Endothelial cell of umbilical vein (primary cell): ENCODE measurements around the gene GNAZ. TPM values are rescaled to one million over a fixed set of nuclear protein-coding genes. Genes with fewer than 3 reads are reported as not detected.

Experiments used
- BruUV-seq: library from RNA; stranded (reverse); fragments of 400-500 nt; replicated peaks from 2 replicates; lab custom pipeline; 2021; lab: Mats Ljungman, UMichigan
- CTCF ChIA-PET: fragments of 300-600, 350-600 bp; sonication (Branson Sonifier 250); formaldehyde crosslinking; loops from one replicate; lab custom pipeline; 2021; ENCODE audit warnings: antibody characterized with exemption, inconsistent platforms; lab: Charles Lee
- POLR2A ChIA-PET: fragments of 300-600, 350-600 bp; sonication (Branson Sonifier 250); formaldehyde crosslinking; loops from one replicate; lab custom pipeline; 2021; ENCODE audit warnings: antibody characterized with exemption, inconsistent platforms; lab: Charles Lee
- DNase-seq: peaks from one replicate; pipeline ENCODE4 v3.0.0-alpha.2; 2011; ENCODE audit warnings: low read depth, low spot score
- FAIRE-seq: peaks from 2 replicates; lab custom pipeline; 2011; peaks lifted over from hg19 to GRCh38; lab: Jason Lieb, UNC
- H2AFZ ChIP-seq: 2 replicates; pipeline ENCODE4 v1.6.0; 2012; ENCODE audit warnings: low read depth, low read length, control low read depth, inconsistent platforms
- H3K27ac ChIP-seq: 2 replicates; pipeline ENCODE4 v1.5.1; 2011; ENCODE audit warnings: low read depth, mild to moderate bottlenecking, control low read depth, low read length, moderate library complexity; ENCODE audit not compliant: insufficient read depth
- H3K27me3 ChIP-seq, 2 experiments: 2 replicates each; pipeline versions ENCODE4 v1.6.0 to v1.6.1; 2011; ENCODE audit warnings: low read length in 2 of 2, mixed read lengths in 1 of 2; ENCODE audit not compliant: control insufficient read depth in 2 of 2, insufficient read depth in 2 of 2
- H3K36me3 ChIP-seq, 2 experiments: 2 replicates in 1 of 2; 3 replicates in 1 of 2; pipeline ENCODE4 v1.5.1; 2011; ENCODE audit warnings: low read length in 2 of 2, mild to moderate bottlenecking in 1 of 2, moderate library complexity in 1 of 2; ENCODE audit not compliant: control insufficient read depth in 2 of 2, insufficient read depth in 2 of 2; ENCODE audit errors: extremely low read depth in 1 of 2
- H3K4me1 ChIP-seq: 3 replicates; pipeline ENCODE4 v1.5.1; 2011; ENCODE audit warnings: mild to moderate bottlenecking, low read length; ENCODE audit not compliant: control insufficient read depth, insufficient read depth; ENCODE audit errors: extremely low read depth
- H3K4me2 ChIP-seq: 2 replicates; pipeline ENCODE4 v1.6.1; 2011; ENCODE audit warnings: low read length, control low read depth, mixed read lengths; ENCODE audit not compliant: insufficient read depth
- H3K4me3 ChIP-seq, 3 experiments: fragments of 200-600 bp in 1 of 3; sonication (generic), shearing (Covaris generic) in 1 of 3; replicated peaks in 1 of 3; 2 replicates each; pipeline ENCODE4 v1.5.1; 2011 to 2016; ENCODE audit warnings: control low read depth in 3 of 3, low read length in 3 of 3, mild to moderate bottlenecking in 2 of 3, inconsistent platforms in 1 of 3, low read depth in 1 of 3, moderate library complexity in 1 of 3; ENCODE audit not compliant: insufficient read depth in 1 of 3
- H3K79me2 ChIP-seq: 2 replicates; pipeline ENCODE4 v1.6.0; 2012; ENCODE audit warnings: low read length, inconsistent platforms; ENCODE audit not compliant: control insufficient read depth, insufficient read depth
- H3K9ac ChIP-seq: replicated peaks from 2 replicates; pipeline ENCODE3; 2011; ENCODE audit warnings: low read length, control low read depth; ENCODE audit not compliant: insufficient read depth; ENCODE audit errors: extremely low read depth
- H3K9me1 ChIP-seq: replicated peaks from 3 replicates; pipeline ENCODE4 v1.6.0; 2011; ENCODE audit warnings: mild to moderate bottlenecking, low read length; ENCODE audit not compliant: control insufficient read depth, insufficient read depth; ENCODE audit errors: extremely low read depth
- H3K9me3 ChIP-seq: replicated peaks from 2 replicates; pipeline ENCODE4 v1.5.1; 2012; ENCODE audit warnings: low read length, inconsistent platforms; ENCODE audit not compliant: control insufficient read depth, insufficient read depth
- H4K20me1 ChIP-seq: replicated peaks from 2 replicates; pipeline ENCODE3; 2011; ENCODE audit warnings: mild to moderate bottlenecking, low read length; ENCODE audit not compliant: control insufficient read depth, insufficient read depth; ENCODE audit errors: extremely low read depth
- CTCF ChIP-seq, 2 donors: IDR thresholded peaks; 1 replicate in 1 of 2; 2 replicates in 1 of 2; pipeline ENCODE4 v1.5.1; 2011; ENCODE audit warnings: low read length in 2 of 2, mild to moderate bottlenecking in 2 of 2, moderate library complexity in 2 of 2, control low read depth in 1 of 2, inconsistent platforms in 1 of 2, low read depth in 1 of 2; ENCODE audit not compliant: insufficient read depth in 1 of 2; ENCODE audit errors: extremely low read depth in 1 of 2
- EZH2 ChIP-seq: IDR thresholded peaks from 2 replicates; pipeline ENCODE4 v1.6.1; 2012; ENCODE audit warnings: borderline replicate concordance, low read depth, mild to moderate bottlenecking, moderate library complexity, low read length, inconsistent platforms; ENCODE audit not compliant: severe bottlenecking
- FOS ChIP-seq: IDR thresholded peaks from 2 replicates; pipeline ENCODE4 v1.6.1; 2011; ENCODE audit warnings: mild to moderate bottlenecking, low read length, moderate library complexity, borderline replicate concordance; ENCODE audit not compliant: insufficient read depth
- GATA2 ChIP-seq: IDR thresholded peaks from 2 replicates; pipeline ENCODE4 v1.7.0; 2011; ENCODE audit warnings: low read depth, mild to moderate bottlenecking, moderate library complexity, mixed read lengths, low read length; ENCODE audit not compliant: insufficient read length, insufficient read depth
- JUN ChIP-seq: IDR thresholded peaks from 2 replicates; pipeline ENCODE4 v1.6.1; 2011; ENCODE audit warnings: borderline replicate concordance, low read depth; ENCODE audit not compliant: insufficient read length, insufficient read depth
- MAX ChIP-seq: IDR thresholded peaks from 2 replicates; pipeline ENCODE4 v1.6.1; 2011; ENCODE audit not compliant: insufficient read depth, insufficient read length
- MYC ChIP-seq: IDR thresholded peaks from one replicate; pipeline ENCODE4 v1.6.1; 2011; ENCODE audit warnings: mild to moderate bottlenecking, low read depth, low read length
- POLR2A ChIP-seq: IDR thresholded peaks from 2 replicates; pipeline ENCODE4 v1.6.1; 2012; ENCODE audit warnings: low read depth, mild to moderate bottlenecking, control low read depth, low read length
- POLR2AphosphoS5 ChIP-seq: IDR thresholded peaks from 2 replicates; pipeline ENCODE4 v1.6.1; 2012; ENCODE audit warnings: low read depth, mild to moderate bottlenecking, control low read depth, low read length, moderate library complexity; ENCODE audit not compliant: insufficient read depth
- dilution Hi-C: fragments of 300-500 bp; cut with MboI; formaldehyde crosslinking; loops from one replicate; pipeline ENCODE4 v1.15.0; 2019; ENCODE audit warnings: low sequenced_read_pairs; ENCODE audit not compliant: extremely low pct_ligation_motif_present
- intact Hi-C: fragments of 100-400 bp; cut with micrococcal nuclease; formaldehyde crosslinking; loops from one replicate; pipeline ENCODE4 v1.10.0; 2022
- polyA plus RNA-seq, 4 experiments: library from polyadenylated mRNA; depleted of rRNA in 3 of 4; stranded (reverse) in 3 of 4; unstranded in 1 of 4; fragments of >200 nt; gene quantifications; 2 replicates each; pipeline versions ENCODE4 v1.2.1 to v1.2.3, GENCODE V29; 2011 to 2012; ENCODE audit warnings: missing spikeins in 1 of 4
- total RNA-seq: library from RNA; stranded (reverse); gene quantifications from 2 replicates; pipeline ENCODE4 v1.2.3, GENCODE V29; 2021

GNAZ gene
- total and polyA plus RNA-seq, 2 donors (not counting 3 experiments of a cell fraction or from before 2014, with no cell fraction given), result 0.44 to 0.86 TPM

GRCh38 chr22:23063539-23064380 lies 6.6 kb upstream of the GNAZ start:
- no peaks in the 10 kb centered on the region for H4K20me1 ChIP-seq
- BruUV-seq, result no TSS peak
- no peak for FAIRE-seq
- no peaks in the 10 kb centered on the region for H3K79me2 ChIP-seq
- DNase-seq, result no peak
- dilution Hi-C loops, result no loop called here
- intact Hi-C loops, result no loop called here
- no peaks in the 10 kb centered on the region for H3K27me3 ChIP-seq
- no peak overlapping the region for H2AFZ ChIP-seq
- H3K36me3 ChIP-seq, result no peaks in the 10 kb centered on the region
- no peaks in the 10 kb centered on the region for H3K4me1 ChIP-seq
- no peak overlapping the region for H3K4me2 ChIP-seq
- POLR2A ChIA-PET, result no interaction called here
- no peaks in the 10 kb centered on the region for H3K9me3 ChIP-seq
- CTCF ChIA-PET, result interaction anchor here (0.6 kb wide), 1 partner anchor 18 kb away, joined by 3 read pairs; no protein-coding TSS in a partner anchor
- TF ChIP-seq MAX, result no peak
- no peak for TF ChIP-seq POLR2AphosphoS5
- TF ChIP-seq MYC, result no peak
- TF ChIP-seq CTCF (IDR thresholded peaks at IDR 0.05; ENCODE audit: extremely low read depth in 1 of 2, insufficient read depth in 1 of 2, low read depth in 1 of 2, low read length in 2 of 2), result no peak
- no peak for TF ChIP-seq JUN
- TF ChIP-seq FOS, result no peak
- TF ChIP-seq GATA2, result no peak
- TF ChIP-seq EZH2, result no peak
- no peak for TF ChIP-seq POLR2A
- no peaks in the 10 kb centered on the region for H3K9me1 ChIP-seq
- H3K9ac ChIP-seq, result no peak overlapping the region
- no peak overlapping the region for H3K4me3 ChIP-seq
- H3K27ac ChIP-seq, result no peak overlapping the region
